ENCODE data around the gene HBP1.
A peak's percentile ranks its signal among the peaks of the same experiment; 100 is the strongest.

Gene HBP1

DNA sequence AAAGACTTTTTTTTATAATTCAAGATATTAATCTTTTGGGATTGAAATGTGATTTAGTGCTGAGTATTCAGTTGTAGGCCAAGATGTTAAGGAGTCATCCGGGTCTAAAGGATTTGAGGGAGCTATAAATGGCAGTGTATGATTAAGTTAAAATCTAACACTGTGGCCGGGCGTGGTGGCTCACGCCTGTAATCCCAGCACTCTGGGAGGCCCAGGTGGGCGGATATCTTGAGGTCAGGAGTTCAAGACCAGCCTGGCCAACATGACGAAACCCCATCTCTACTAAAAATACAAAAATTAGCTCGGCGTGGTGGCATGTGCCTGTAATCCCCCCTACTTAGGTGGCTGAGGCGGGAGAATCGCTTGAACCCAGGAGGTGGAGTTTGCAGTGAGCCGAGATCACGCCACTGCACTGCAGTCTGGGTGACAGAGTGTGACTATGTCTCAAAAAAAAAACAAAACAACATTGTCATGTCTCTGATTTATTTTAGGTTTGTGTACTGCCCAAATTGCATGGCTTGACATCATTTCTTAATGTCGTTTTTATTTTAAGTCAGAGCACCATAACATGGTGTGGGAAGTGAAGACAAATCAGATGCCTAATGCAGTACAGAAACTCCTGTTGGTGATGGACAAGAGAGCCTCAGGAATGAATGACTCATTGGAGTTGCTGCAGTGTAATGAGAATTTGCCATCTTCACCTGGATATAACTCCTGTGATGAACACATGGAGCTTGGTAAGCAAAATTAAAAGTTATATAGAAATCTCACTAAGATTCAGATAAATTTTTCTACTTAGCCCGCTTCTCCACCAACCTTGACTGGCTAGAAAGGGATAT lies 10.7 kb downstream of the HBP1 start:
- no peak for DNase-seq (ENCODE audit: low read depth)
- TF ChIP-seq MYC (IDR thresholded peaks at IDR 0.05; ENCODE audit: low read depth, low read length) (no peak), POLR2A (IDR thresholded peaks at IDR 0.05; ENCODE audit: extremely low read depth, insufficient read length) (no peak)
- TF ChIP-seq, protein P1, sequence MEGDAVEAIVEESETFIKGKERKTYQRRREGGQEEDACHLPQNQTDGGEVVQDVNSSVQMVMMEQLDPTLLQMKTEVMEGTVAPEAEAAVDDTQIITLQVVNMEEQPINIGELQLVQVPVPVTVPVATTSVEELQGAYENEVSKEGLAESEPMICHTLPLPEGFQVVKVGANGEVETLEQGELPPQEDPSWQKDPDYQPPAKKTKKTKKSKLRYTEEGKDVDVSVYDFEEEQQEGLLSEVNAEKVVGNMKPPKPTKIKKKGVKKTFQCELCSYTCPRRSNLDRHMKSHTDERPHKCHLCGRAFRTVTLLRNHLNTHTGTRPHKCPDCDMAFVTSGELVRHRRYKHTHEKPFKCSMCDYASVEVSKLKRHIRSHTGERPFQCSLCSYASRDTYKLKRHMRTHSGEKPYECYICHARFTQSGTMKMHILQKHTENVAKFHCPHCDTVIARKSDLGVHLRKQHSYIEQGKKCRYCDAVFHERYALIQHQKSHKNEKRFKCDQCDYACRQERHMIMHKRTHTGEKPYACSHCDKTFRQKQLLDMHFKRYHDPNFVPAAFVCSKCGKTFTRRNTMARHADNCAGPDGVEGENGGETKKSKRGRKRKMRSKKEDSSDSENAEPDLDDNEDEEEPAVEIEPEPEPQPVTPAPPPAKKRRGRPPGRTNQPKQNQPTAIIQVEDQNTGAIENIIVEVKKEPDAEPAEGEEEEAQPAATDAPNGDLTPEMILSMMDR (IDR thresholded peaks at IDR 0.05; ENCODE audit: low read depth, low read length): no peak
- TF ChIP-seq, protein P2, sequence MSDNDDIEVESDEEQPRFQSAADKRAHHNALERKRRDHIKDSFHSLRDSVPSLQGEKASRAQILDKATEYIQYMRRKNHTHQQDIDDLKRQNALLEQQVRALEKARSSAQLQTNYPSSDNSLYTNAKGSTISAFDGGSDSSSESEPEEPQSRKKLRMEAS (IDR thresholded peaks at IDR 0.05; ENCODE audit: low read depth, low read length): no peak
- H3K4me3 ChIP-seq (ENCODE audit: low read depth, low read length): no peak overlapping the region

DNA sequence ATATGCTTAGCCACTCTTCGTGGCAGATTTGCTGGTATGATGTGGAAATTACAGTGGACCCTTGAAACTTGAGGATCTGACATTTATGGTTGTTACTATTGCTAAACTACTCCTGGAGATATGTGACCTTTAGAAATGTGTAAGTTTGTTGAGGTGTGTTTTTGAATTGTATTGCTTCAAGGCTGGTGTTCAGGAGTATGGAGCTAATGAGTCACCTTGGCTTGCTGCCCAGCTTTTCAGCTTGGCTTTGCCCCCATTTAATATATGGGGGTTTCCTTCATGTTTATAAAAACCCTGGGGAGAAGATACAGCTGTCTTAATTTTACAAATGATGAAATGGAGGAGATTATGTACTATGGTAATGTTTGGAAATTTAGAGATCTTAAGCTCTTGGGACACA lies 11.6 kb downstream of the HBP1 start:
- no peak overlapping the region for H3K4me3 ChIP-seq (ENCODE audit: low read depth, low read length)
- TF ChIP-seq, protein P2 (IDR thresholded peaks at IDR 0.05; ENCODE audit: low read depth, low read length): no peak
- TF ChIP-seq, protein P1 (IDR thresholded peaks at IDR 0.05; ENCODE audit: low read depth, low read length): no peak
- TF ChIP-seq MYC (IDR thresholded peaks at IDR 0.05; ENCODE audit: low read depth, low read length) (no peak), POLR2A (IDR thresholded peaks at IDR 0.05; ENCODE audit: extremely low read depth, insufficient read length) (no peak)
- peak; percentile 41 for DNase-seq (ENCODE audit: low read depth)

DNA sequence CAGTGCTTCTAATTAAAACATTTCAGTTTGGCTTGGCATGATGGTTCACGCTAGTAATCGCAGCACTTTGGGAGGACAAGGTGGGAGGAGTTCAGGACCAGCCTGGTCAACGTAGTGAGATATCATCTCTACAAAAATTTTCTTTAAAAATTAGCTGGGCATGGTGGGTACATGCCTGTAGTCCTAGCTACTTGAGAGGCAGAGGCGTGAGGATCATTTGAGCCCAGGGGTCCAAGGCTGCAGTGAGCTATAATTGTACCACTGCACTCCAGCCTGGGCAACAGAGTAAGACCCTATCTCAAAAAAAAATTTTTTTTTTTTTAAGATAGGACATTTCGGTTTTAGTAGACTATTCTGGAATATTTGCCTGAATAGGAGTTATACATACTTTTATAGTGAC lies 12.4 kb downstream of the HBP1 start:
- no peak for DNase-seq (ENCODE audit: low read depth)
- TF ChIP-seq POLR2A (IDR thresholded peaks at IDR 0.05; ENCODE audit: extremely low read depth, insufficient read length): no peak
- TF ChIP-seq, protein P2 (IDR thresholded peaks at IDR 0.05; ENCODE audit: low read depth, low read length): no peak
- no peak for TF ChIP-seq MYC (IDR thresholded peaks at IDR 0.05; ENCODE audit: low read depth, low read length)
- TF ChIP-seq, protein P1 (IDR thresholded peaks at IDR 0.05; ENCODE audit: low read depth, low read length): no peak
- H3K4me3 ChIP-seq (ENCODE audit: low read depth, low read length): no peak overlapping the region

DNA sequence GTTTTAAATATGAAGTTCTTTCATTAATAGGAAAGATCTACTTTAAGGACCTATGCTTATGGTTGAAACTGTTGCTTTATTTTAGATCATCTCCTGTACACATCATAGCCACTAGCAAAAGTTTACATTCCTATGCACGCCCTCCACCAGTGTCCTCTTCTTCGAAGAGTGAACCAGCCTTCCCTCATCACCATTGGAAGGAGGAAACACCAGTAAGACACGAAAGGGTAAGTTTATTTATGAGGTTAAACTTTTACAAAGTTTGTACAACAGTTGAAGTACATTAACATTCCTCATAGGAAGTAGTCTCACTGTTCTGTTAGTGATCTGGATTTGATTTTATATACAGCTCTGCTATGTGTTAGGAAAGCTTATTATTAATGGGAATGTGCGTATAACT lies 16.9 kb downstream of the HBP1 start:
- no peak for DNase-seq (ENCODE audit: low read depth)
- TF ChIP-seq, protein P2 (IDR thresholded peaks at IDR 0.05; ENCODE audit: low read depth, low read length): no peak
- TF ChIP-seq POLR2A (IDR thresholded peaks at IDR 0.05; ENCODE audit: extremely low read depth, insufficient read length) (no peak), MYC (IDR thresholded peaks at IDR 0.05; ENCODE audit: low read depth, low read length) (no peak)
- TF ChIP-seq, protein P1 (IDR thresholded peaks at IDR 0.05; ENCODE audit: low read depth, low read length): no peak
- no peak overlapping the region for H3K4me3 ChIP-seq (ENCODE audit: low read depth, low read length)

DNA sequence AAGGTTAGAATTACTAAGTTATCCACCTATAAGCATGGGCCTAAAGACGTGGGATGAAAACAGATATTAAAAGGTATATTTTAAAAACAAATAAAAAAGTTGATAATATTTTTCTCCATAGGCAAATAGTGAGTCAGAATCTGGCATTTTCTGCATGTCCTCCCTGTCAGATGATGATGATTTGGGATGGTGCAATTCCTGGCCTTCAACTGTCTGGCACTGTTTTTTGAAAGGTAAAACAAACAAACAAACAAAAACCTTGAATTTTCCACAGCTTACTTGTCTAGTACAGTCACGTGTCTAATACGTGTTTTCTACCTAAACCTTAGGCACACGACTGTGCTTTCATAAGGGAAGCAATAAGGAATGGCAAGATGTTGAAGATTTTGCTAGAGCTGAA lies 17.4 kb downstream of the HBP1 start:
- no peak for DNase-seq (ENCODE audit: low read depth)
- no peak overlapping the region for H3K4me3 ChIP-seq (ENCODE audit: low read depth, low read length)
- no peak for TF ChIP-seq MYC (IDR thresholded peaks at IDR 0.05; ENCODE audit: low read depth, low read length)
- TF ChIP-seq, protein P1 (IDR thresholded peaks at IDR 0.05; ENCODE audit: low read depth, low read length): no peak
- no peak for TF ChIP-seq POLR2A (IDR thresholded peaks at IDR 0.05; ENCODE audit: extremely low read depth, insufficient read length)
- TF ChIP-seq, protein P2 (IDR thresholded peaks at IDR 0.05; ENCODE audit: low read depth, low read length): no peak

Measured in NB4 (cell line).